Left forelimb (tissue), 1 donor: Measurements from ENCODE around the gene AOC2.
"Not testable (repeated sequence)": the region's sequence is repeated elsewhere in the genome, so short reads cannot be mapped to it uniquely, and the experiment has no call there.

Experiments used
- DNase-seq: peaks from one replicate; pipeline ENCODE4 v3.0.0-alpha.2; 2018; ENCODE audit warnings: low spot score

The AOC2 gene

DNA sequence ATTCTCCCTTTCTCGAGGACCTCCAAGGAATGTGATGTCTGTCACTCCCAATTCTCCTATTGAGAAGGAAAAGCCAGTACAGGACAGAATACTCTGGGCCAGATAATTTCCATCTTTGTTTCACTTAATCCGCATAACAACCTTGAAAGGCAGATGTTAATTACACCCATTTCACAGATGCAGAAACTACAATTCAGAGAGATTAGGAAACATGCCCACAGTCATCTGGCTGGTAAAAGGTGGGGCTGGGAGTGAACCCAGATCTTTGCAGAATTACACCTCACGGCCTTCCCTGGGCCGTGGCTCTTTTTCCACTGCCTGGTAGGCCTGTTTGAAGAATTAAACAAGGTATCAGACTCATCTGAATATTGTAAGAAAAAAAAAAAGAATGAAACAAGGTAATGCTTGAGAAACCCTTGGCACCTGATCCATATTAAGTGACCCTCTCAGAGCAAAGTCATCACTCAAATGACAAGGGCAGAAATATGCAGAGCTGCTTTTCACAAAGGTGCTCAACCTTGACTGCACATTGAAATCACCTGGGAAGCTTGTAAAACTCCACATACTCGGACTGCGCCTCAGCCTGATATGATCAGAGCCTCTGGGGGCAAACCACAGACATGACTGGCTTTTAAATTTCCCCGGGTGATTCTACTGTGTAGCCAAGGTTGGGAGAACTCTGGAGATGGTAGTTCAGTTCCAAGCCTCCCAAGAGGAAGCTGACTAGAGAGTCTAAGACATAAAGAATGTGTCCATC lies 39.6 kb downstream of the AOC2 start:
- no peak for DNase-seq

DNA sequence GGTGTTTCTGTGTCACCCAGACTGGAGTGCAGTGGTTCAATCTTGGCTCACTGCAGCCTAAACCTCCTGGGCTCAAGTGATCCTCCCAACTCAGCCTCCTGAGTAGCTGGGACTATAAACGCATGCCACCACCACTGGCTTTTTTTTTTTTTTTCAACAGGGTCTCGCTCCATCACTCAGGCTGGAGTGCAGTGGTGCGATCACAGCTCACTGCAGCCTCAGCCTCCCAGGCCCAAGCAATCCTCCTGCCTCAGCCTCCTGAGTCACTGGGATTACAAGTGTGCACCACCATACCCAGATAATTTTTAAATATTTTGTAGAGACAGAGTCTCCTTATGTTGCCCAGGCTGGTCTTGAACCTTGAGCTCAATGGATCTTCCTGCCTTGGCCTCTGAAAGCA lies 41.4 kb downstream of the AOC2 start:
- DNase-seq: not testable (repeated sequence)

DNA sequence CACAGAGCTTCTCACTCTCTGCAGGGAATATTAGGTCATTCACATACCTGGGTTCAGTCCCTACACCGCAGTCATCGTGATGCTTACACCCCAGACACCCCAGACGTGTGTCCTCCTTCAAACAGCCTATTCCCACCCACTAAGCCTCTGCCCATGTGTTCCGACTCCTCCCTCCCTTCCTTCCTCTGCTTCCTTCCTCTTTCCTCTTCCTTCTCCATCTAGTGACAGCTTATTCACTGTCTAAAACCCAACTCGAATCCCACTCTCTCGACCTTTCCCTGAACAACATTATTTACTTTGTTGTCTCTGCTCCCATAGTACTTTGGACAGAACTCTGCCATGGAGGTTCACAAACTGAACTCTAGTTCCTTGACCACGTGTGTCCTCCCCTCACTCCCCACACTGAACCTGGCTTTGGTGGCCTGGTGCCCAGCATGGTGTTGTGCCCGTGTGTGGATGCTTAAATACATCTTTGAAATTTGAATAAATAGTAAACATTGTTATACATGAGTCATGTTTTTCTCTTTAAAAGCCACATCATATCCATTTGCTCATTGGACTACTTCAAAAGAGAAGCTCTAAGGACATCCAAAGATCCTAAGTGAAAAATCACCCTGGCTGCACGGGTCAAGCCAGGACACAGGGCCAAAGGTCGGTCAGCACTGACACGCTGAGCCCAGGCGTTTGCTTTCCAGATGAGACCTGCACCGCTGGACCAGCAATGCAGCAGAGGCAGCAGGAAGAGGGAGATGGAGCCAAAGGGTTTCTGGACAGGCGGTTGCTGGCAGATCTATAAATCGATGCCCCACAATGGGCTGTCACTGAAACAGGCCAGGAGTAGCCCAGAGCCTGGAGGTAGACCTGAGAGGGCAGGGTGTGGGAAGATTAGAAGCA lies 42.1 kb downstream of the AOC2 start:
- DNase-seq: no peak

DNA sequence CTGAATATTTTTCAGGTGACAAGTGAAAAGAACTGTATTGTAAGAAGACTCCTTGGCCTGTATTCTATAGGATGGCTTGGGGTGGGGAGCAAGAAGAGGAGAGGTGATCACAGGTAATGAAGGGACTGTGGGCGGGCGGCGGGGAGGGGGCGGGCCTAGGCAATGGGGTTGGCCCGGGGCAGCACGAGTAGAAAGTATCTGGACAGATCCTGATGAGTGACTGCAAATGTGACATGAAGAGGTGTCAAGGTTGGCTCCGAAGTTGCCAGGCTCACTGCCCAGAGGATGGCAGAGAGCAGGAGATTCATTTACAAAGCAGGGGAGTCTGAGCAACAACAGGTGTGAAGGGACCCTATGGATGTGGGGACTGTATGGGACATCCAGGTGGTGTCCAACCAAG lies 45.4 kb downstream of the AOC2 start:
- no peak for DNase-seq

DNA sequence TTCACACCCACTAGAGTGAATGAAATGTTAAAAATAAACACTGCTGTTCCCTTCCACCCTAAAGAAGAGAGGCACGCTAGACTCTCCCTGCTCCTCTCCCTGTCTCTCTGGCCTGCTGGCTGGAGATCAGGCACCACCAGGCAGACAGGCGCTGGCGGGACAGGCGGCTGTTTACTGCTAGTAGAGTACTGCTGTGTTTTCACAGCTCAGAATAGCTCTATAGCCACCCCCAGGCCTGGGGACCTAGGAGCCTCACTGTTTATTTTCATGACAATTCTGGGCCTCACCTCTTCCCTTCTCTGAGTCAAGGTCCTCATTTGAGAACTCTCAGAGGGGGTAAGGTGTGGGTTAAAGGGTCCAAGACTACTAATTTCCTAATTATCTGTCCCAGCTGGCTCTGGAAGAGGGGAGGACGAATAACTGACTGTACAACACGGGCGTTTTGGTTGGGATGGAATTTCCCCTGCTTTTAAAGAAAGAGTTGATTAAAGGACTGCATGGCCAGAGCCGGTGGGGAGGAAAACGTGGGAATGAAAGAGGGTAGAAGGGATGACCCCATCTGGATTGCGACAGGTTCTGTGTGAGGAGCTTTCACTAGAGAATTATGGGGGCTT lies 47.3 kb downstream of the AOC2 start:
- DNase-seq: no peak

DNA sequence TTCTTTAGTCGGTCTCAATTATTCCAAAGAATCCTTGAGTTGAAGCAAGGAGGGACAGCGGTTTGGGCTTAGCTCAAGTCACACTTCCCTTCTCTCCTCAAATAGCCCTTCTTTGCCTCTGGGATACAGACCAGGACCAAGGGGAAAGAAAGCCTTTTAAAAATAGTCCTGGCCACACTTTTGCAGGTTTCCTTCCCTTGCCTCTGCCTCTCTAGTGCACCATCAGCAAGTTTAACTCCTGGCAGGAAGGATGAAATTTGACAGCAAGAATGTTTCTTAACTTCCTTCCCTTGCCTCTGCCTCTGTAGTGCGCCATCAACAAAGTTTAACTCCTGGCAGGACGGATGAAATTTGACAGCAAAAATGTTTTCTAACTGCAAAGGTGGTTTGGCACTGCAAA lies 49.0 kb downstream of the AOC2 start:
- DNase-seq: no peak

DNA sequence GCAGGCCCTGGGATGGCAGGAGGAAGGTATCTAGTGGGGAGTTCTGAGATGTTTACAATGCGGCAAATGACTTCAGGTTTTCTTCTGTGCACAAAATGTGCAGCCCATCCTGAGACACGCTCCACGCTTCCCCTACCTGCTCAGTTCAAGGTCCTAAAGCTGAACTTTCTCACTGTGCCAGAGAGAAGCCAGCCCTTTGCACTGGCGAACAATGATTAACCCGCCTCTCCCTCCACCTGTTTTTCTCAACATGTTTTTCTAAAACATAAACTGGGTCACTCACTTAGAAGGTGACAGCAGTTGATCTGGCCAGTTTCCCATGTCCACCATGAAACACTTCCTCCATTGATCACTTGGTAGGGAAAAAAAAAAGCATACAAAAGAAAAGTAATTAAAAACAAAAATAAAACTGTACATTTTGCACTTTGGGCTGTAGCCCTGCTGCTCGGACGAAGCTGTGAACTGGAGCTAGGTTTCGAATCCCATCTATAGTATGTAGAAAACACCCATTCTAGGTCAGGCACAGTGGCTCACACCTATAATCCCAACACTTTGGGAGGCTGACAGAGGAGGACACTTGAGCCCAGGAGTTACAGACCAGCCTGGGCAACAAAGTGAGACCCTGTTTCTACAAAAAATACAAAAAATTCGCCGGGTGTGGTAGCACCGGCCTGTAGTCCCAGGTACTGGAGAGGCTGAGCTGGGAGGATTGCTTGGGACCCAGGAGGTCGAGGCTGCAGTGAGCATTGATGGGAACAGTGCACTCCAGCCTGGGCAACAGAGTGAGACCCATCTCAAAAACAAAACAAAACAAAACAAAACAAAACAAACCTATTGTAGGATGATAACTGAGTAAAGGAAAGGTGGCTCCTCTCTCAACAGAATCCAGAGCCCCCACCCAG lies 50.2 kb downstream of the AOC2 start:
- no peak for DNase-seq

DNA sequence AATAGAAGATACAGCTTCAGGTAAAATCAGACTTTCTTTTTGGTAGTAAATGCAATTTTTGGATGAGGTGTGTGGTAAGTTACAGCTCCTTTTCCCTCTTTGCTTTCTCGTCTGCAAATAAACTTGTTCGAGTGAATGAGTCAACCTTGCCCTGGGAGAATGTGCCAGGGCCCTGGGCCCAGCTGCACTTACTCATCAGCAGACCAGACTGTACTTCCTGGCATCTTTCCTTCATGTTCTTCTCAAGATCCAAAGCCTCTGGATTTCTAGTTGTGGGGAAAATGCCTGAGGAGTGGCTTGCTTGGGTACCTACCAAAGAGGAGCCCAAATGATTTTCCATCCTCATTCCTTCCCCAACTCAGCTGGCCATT lies 50.8 kb downstream of the AOC2 start:
- no peak for DNase-seq

DNA sequence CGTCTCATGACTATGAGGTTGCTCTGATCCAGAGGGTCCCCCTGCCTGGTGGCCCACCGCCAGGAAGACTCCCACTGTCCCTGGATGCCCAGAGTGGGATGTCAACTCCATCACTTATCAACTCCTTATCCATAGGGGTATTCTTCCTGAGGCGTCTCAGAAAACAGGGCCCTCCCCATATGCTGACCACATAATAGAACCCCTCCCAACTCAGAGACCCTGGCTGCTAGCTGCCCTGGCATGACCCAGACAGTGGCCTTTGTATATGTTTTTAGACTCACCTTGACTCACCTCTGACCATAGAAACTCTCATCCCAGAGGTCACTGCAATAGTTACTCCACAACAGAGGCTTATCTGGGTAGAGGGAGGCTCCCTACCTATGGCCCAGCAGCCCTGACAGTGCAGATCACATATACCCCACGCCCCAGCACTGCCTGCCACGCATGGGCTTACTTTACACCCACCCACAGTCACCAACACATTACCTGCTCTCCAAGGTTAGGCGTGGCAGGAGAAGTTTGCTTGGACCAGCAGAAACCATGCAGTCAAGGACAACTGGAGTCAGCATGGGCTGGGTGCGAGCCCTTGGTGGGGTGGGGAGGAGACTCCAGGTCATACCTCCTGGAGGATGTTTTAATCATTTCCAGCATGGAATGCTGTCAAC lies 53.9 kb downstream of the AOC2 start:
- DNase-seq: no peak

DNA sequence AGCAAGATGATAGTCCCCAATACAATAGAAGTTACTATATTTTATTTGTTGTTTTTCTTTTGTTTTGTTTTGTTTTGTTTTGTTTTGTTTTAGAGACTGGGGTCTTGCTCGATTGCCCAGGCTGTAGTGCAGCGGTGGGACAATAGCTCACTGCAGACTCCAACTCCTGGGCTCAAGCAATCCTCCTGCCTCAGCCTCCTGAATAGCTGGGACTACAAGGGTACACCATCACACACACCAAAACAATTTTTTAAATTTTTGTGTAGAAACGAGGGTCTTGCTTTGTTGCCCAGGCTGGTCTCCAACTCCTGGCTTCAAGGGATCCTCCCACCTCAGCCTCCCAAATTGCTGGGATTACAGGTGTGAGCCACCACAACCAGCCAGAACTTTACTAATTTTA lies 55.6 kb downstream of the AOC2 start:
- DNase-seq: not testable (repeated sequence)
